CD4-positive, alpha-beta T cell treated with Interleukin-2 at 100 ng/mL for 4 hours (primary cell): ENCODE data around the gene INTU.

Experiments
- DNase-seq: peaks from one replicate; pipeline ENCODE4 v3.0.0-alpha.2; 2020; ENCODE audit warnings: low spot score

Gene INTU

GRCh38 chr4:127748957-127749356 is 116.2 kb downstream of the INTU start:
- DNase-seq = no peak

DNA sequence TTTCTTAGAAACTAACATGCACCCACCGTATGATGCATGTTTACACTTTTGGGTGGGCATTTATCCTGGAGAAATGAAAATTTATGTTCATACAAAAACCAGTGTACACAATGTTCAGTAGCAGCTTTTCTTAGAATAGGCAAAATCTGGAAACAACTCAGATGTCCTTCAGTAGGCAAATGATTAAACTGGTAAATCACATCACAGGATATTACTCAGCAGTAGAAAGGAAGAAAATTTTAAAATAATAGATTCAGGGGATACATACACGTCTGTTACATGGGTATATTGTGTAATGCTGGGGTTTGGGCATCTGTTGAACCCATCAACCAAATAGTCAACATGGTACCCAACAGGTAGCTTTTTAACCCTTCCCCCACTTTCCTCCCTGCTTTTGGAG is 124.1 kb downstream of the INTU start:
- no peak for DNase-seq

DNA sequence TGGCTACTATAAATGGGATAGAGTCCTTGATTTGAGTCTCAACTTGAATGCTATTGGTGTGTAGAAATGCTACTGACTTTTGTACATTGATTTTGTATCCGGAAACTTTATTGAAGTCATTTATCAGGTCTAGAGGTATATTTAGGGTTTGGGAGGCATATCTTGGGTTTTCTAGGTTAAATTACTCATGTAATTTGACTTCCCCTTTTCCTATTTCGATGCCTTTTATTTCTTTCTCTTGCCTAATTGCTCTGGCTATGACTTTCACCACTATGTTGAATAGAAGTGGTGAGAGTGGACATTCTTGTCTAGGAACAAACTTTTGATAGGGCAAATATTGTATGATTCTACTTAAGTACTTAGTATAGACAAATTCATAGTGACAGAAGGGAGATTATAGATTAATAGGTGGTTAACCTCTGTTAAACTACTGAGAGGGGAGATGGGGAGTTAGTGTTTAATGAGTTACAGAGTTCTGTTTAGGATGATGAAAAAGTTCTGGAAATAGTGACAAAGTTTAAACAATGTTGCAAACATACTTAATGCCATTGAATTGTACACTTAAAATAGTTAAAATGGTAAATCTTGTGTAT is 126.6 kb downstream of the INTU start:
- no peak for DNase-seq

DNA sequence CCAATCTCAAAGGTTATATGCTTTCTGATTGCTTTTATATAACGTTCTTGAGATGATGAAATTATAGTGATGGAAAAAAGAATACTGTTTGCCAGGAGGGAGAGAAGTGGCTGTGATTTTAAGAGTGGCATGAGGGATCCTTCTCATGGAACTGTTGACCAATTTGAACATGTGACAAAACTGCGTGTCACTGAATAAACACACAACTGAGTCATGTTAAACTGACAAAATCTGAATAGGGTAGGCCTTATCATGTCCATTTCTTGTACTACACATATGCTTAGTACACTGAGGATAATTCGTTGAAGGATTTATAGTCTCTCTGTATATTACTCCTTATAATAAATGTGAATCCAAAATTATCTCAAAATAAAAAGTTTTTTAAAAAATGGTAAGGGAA is 127.1 kb downstream of the INTU start:
- no peak for DNase-seq

- no peak for DNase-seq
Observed at GRCh38 chr4:127771535-127772275, 138.9 kb downstream of the INTU start.

GRCh38 chr4:127772769-127773671 is 140.3 kb downstream of the INTU start:
- no peak for DNase-seq

GRCh38 chr4:127775843-127776242 is 143.1 kb downstream of the INTU start:
- DNase-seq = no peak
